KMS-11 (cell line): ENCODE data around the gene RFX1.

Source experiments
- H2AFZ ChIP-seq: fragments of 200-600 bp; sonication (generic); 2 replicates; pipeline ENCODE4 v1.6.1; 2016; ENCODE audit warnings: antibody characterized with exemption, mixed run types, low read depth
- H3K27ac ChIP-seq: fragments of 200-600 bp; sonication (generic); 2 replicates; pipeline ENCODE4 v1.6.1; 2016; ENCODE audit warnings: mild to moderate bottlenecking, mixed run types
- H3K27me3 ChIP-seq: fragments of 200-600 bp; sonication (generic); 2 replicates; pipeline ENCODE4 v1.6.1; 2017; ENCODE audit warnings: mild to moderate bottlenecking, low read depth, mixed run types, moderate library complexity; ENCODE audit not compliant: insufficient read depth
- H3K36me3 ChIP-seq: fragments of 200-600 bp; sonication (generic); 2 replicates; pipeline ENCODE4 v1.6.1; 2017; ENCODE audit warnings: mild to moderate bottlenecking, mixed run types; ENCODE audit not compliant: insufficient read depth
- H3K4me1 ChIP-seq: fragments of 200-600 bp; sonication (generic); 2 replicates; pipeline ENCODE4 v1.6.1; 2016; ENCODE audit warnings: mild to moderate bottlenecking, low read depth, mixed run types; ENCODE audit not compliant: poor library complexity, severe bottlenecking
- H3K4me2 ChIP-seq: fragments of 200-600 bp; sonication (generic); 2 replicates; pipeline ENCODE4 v1.7.0; 2016; ENCODE audit warnings: mild to moderate bottlenecking, mixed run types
- H3K4me3 ChIP-seq: fragments of 200-600 bp; sonication (generic); IDR thresholded peaks from 2 replicates; pipeline ENCODE4 v1.6.1; 2017; ENCODE audit warnings: low read depth, low read length, mixed read lengths; ENCODE audit not compliant: insufficient read depth
- H3K79me2 ChIP-seq: fragments of 200-600 bp; sonication (generic); 2 replicates; pipeline ENCODE4 v1.6.1; 2016; ENCODE audit warnings: low read depth, mixed run types; ENCODE audit not compliant: insufficient read depth
- H3K9ac ChIP-seq: fragments of 200-600 bp; sonication (generic); 2 replicates; pipeline ENCODE4 v1.6.1; 2016; ENCODE audit warnings: mild to moderate bottlenecking, mixed run types
- H4K20me1 ChIP-seq: fragments of 200-600 bp; sonication (generic); 2 replicates; pipeline ENCODE4 v1.6.1; 2016; ENCODE audit warnings: mild to moderate bottlenecking, mixed run types; ENCODE audit not compliant: insufficient read depth
- TF ChIP-seq, protein P1 (sequence below): fragments of 200-600 bp; sonication (generic); conservative IDR thresholded peaks from 2 replicates; pipeline ENCODE4 v1.6.1; 2017; ENCODE audit warnings: low read depth, mild to moderate bottlenecking, antibody characterized with exemption, low read length, moderate library complexity, mixed read lengths

The RFX1 gene

GRCh38 chr19:13942023-13942684 is 64.0 kb downstream of the RFX1 start:
- H3K4me3 ChIP-seq: no peak overlapping the region
- TF ChIP-seq, protein P1, sequence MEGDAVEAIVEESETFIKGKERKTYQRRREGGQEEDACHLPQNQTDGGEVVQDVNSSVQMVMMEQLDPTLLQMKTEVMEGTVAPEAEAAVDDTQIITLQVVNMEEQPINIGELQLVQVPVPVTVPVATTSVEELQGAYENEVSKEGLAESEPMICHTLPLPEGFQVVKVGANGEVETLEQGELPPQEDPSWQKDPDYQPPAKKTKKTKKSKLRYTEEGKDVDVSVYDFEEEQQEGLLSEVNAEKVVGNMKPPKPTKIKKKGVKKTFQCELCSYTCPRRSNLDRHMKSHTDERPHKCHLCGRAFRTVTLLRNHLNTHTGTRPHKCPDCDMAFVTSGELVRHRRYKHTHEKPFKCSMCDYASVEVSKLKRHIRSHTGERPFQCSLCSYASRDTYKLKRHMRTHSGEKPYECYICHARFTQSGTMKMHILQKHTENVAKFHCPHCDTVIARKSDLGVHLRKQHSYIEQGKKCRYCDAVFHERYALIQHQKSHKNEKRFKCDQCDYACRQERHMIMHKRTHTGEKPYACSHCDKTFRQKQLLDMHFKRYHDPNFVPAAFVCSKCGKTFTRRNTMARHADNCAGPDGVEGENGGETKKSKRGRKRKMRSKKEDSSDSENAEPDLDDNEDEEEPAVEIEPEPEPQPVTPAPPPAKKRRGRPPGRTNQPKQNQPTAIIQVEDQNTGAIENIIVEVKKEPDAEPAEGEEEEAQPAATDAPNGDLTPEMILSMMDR: no peak
- no peak overlapping the region for H2AFZ ChIP-seq
- H3K4me1 ChIP-seq: no peaks in the 10 kb centered on the region
- H3K27me3 ChIP-seq: no peaks in the 10 kb centered on the region; the same call in 1 of the 2 replicates
- H4K20me1 ChIP-seq: no peaks in the 10 kb centered on the region
- H3K27ac ChIP-seq: no peak overlapping the region
- no peaks in the 10 kb centered on the region for H3K36me3 ChIP-seq
- no peak overlapping the region for H3K4me2 ChIP-seq
- H3K9ac ChIP-seq: no peak overlapping the region
- no peaks in the 10 kb centered on the region for H3K79me2 ChIP-seq

DNA sequence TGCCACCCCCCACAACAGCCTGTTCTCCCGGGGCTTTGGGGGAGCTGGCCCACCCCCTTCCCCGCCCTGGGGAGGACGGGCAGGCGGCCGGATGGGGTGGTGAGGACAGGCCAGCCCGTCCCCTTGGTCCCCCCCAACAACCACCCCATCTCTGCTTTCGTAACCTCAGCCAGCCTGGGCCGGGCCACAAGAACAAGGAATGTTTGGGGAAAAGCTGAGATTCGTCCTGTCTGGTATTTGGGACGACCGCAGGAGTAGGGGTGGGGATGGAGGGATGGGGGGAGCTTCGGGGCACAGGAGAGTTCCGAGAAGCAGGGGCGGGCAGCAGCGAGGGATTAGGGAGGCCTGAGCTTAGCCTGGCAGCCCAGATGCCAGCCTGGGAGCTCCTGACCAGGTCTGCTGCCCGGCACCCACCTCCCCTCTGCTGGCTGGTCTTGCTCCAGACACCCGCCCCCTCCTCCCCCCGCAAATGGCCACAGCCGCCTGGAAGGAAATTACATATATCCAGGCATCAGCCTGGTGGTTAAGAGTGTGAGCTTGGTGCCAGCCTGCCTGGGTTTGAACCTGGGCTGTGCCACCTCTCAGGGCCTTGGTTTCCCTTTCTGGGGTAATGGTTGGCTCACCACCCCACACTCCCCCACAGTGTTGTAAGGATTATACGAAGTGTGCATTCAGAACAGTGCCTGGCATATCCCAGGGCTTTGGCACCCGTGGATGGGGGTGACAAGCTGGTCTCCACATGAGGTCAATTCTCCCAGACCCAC is 67.6 kb downstream of the RFX1 start, which contains the start of gene PODNL1:
PODNL1 (minus strand) TSS at position 117 of the 764 bp plus-strand sequence. CDS start 236 bp downstream, outside the sequence.
- H3K27ac ChIP-seq: no peak within 1 kb of the TSS
- no peak within 1 kb of the TSS for H3K4me3 ChIP-seq
- TF ChIP-seq, protein P1: no peak
- no peak within 1 kb of the TSS for H2AFZ ChIP-seq
- no peaks in the 10 kb centered on the region; the same call in 1 of the 2 replicates for H3K27me3 ChIP-seq
- H3K4me2 ChIP-seq: no peak within 1 kb of the TSS
- no peaks in the 10 kb centered on the region for H3K36me3 ChIP-seq
- no peaks in the 10 kb centered on the region for H3K4me1 ChIP-seq
- H3K9ac ChIP-seq: no peak within 1 kb of the TSS
- H4K20me1 ChIP-seq: no peaks in the 10 kb centered on the region
- no peaks in the 10 kb centered on the region for H3K79me2 ChIP-seq

DNA sequence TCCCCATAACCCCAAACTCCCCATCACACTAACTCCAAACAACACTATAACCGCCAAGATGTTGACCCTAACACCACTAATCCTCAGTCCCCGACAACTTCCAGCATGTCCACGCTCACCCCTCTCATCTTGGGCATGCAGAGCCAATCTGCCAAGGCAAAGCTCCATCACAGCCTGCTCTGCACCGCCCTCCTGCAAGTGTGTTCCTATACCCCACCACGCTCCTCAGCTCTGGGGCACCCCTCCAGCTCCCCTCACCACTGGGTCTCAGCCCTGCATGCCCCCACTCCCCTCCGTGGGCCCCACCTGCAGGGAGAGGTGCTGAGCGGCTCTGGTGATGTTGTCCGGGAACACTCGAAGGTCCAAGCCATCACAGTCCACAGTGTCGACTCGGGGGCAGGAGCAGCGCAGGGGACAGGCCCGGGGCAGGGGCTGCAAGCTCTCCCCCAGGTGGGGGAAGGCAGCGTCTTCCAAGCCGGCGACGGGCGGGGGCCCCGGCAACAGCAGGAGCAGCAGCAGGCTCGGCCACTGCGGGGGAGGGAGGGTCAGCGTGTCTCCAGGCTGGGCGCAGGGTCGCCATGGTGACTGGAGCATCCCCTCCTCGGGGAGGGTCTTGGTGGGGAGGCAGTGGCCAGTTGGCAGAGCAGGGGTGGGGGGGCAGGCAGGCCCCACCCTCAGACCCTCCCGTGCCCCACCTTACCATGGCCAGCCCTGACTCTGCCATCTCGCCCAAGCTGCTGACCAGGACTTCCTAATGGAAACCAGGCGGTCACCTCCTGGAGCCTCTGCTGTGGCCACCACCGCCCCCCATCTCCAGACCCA is 68.4 kb downstream of the RFX1 start:
- TF ChIP-seq, protein P1: no peak
- Histone ChIP-seq H3K4me3 (no peak overlapping the region), H3K9ac (no peak overlapping the region), H3K79me2 (no peaks in the 10 kb centered on the region), H2AFZ (no peak overlapping the region), H3K4me2 (no peak overlapping the region), H3K36me3 (no peaks in the 10 kb centered on the region), H4K20me1 (no peaks in the 10 kb centered on the region), H3K27me3 (no peaks in the 10 kb centered on the region; the same call in 1 of the 2 replicates), H3K4me1 (no peaks in the 10 kb centered on the region), H3K27ac (no peak overlapping the region)

- TF ChIP-seq, protein P1: no peak
- Histone ChIP-seq H3K4me1 (no peaks in the 10 kb centered on the region), H3K9ac (no peak overlapping the region), H3K36me3 (no peaks in the 10 kb centered on the region), H4K20me1 (no peaks in the 10 kb centered on the region), H3K4me3 (no peak overlapping the region), H3K27me3 (no peaks in the 10 kb centered on the region; the same call in 1 of the 2 replicates), H2AFZ (no peak overlapping the region), H3K4me2 (no peak overlapping the region), H3K27ac (no peak overlapping the region), H3K79me2 (no peaks in the 10 kb centered on the region)
Observed at GRCh38 chr19:13935765-13936510, 70.2 kb downstream of the RFX1 start.
